Measurements from ENCODE around the gene ARHGEF40. TPM values are rescaled to one million over a fixed set of nuclear protein-coding genes. Genes with fewer than 3 reads are reported as not detected.

ARHGEF40 gene
- total RNA-seq, 4 donors from 2014 or later: 7.5 to 21.2 (median 14.4) TPM

DNA sequence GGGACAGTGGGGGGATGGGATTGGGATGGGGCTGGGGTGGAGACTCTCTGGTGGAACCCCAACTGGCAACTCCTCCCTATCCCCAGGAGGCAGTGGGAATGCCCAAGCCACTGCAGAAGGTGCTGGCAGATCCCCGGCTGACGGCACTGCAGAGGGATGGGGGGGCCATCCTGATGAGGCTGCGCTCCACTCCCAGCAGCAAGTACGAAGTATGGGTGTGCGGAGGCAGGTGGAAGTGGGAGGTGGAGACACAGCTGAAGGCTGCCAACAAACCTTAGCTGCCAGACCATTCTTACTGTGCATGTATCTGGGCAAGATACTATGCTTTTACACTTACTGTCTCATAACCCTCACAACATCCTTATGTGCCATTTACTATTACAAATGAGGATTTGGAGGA is 8.2 kb downstream of the ARHGEF40 start:
- WGBS, 2 donors: 82 to 91% methylated on average over 5 of the region's 5 CpGs
- no peak for DNase-seq (ENCODE audit: low spot score in 2 of 2)
- TF ChIP-seq, protein P1, sequence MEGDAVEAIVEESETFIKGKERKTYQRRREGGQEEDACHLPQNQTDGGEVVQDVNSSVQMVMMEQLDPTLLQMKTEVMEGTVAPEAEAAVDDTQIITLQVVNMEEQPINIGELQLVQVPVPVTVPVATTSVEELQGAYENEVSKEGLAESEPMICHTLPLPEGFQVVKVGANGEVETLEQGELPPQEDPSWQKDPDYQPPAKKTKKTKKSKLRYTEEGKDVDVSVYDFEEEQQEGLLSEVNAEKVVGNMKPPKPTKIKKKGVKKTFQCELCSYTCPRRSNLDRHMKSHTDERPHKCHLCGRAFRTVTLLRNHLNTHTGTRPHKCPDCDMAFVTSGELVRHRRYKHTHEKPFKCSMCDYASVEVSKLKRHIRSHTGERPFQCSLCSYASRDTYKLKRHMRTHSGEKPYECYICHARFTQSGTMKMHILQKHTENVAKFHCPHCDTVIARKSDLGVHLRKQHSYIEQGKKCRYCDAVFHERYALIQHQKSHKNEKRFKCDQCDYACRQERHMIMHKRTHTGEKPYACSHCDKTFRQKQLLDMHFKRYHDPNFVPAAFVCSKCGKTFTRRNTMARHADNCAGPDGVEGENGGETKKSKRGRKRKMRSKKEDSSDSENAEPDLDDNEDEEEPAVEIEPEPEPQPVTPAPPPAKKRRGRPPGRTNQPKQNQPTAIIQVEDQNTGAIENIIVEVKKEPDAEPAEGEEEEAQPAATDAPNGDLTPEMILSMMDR (IDR thresholded peaks at IDR 0.05): no peak
- TF ChIP-seq POLR2A (IDR thresholded peaks at IDR 0.05): no peak
- no peak overlapping the region for H3K4me3 ChIP-seq (ENCODE audit: low read depth, poor library complexity, severe bottlenecking)
- intact Hi-C loops (cut with DNase I; ENCODE audit: low total_unique reads): no loop called here

GRCh38 chr14:21078726-21079125 is 8.6 kb downstream of the ARHGEF40 start:
- no peak for TF ChIP-seq POLR2A (IDR thresholded peaks at IDR 0.05)
- TF ChIP-seq, protein P1 (IDR thresholded peaks at IDR 0.05): no peak
- intact Hi-C loops (cut with DNase I; ENCODE audit: low total_unique reads): no loop called here
- DNase-seq (ENCODE audit: low spot score in 2 of 2): no peak
- H3K4me3 ChIP-seq (ENCODE audit: low read depth, poor library complexity, severe bottlenecking): no peak overlapping the region
- 78 to 91% methylated on average over 10 of the region's 10 CpGs for WGBS, 2 donors

DNA sequence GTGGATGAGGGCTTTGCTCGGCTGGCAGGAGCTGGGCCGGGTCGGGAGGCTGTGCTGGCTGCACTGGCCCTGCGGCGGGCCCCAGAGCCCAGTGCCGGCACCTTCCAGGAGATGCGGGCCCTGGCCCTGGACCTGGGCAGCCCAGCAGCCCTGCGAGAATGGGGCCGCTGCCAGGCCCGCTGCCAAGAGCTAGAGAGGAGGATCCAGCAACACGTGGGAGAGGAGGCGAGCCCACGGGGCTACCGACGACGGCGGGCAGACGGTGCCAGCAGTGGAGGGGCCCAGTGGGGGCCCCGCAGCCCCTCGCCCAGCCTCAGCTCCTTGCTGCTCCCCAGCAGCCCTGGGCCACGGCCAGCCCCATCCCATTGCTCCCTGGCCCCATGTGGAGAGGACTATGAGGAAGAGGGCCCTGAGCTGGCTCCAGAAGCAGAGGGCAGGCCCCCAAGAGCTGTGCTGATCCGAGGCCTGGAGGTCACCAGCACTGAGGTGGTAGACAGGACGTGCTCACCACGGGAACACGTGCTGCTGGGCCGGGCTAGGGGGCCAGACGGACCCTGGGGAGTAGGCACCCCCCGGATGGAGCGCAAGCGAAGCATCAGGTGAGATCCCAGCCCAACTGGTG is 11.5 kb downstream of the ARHGEF40 start:
- DNase-seq (ENCODE audit: low spot score in 2 of 2): no peak
- no peak for TF ChIP-seq POLR2A (IDR thresholded peaks at IDR 0.05)
- TF ChIP-seq, protein P1 (IDR thresholded peaks at IDR 0.05): no peak
- intact Hi-C loops (cut with DNase I; ENCODE audit: low total_unique reads): no loop called here
- 87 to 97% methylated on average over 14 to 30 of the region's 30 CpGs for WGBS, 2 donors
- H3K4me3 ChIP-seq (ENCODE audit: low read depth, poor library complexity, severe bottlenecking): no peak overlapping the region

DNA sequence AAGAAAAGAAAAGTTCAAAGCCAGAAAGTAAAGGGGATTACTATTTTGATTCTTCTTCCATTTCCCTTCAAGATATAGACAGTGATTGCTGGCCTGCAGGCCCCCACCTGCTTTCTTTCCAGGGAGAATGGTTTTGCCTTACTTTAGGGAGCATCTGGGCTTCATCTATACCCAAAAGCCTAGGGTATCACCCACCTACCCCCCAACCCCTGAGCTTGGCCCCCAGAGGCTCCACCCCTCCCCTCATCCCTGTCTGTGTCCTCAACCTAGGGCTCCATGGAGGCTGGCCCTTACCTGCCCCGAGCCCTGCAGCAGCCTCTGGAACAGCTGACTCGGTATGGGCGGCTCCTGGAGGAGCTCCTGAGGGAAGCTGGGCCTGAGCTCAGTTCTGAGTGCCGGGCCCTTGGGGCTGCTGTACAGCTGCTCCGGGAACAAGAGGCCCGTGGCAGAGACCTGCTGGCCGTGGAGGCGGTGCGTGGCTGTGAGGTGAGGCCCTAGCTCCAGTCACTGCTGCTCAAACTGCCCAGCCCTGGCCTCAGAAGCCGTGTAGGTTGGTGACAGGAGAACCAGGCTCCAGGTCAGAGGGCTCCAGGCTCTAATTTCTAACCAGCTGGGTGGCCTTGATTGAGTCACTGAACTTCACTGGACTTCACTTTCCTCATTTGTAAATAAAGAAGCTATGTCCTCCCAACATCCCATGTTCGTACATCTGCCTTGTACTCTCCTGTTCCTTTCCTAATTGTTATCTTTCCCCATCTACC is 13.6 kb downstream of the ARHGEF40 start:
- WGBS, 2 donors: 65 to 68% methylated on average over 10 to 11 of the region's 11 CpGs
- TF ChIP-seq, protein P1 (IDR thresholded peaks at IDR 0.05): no peak
- intact Hi-C loops (cut with DNase I; ENCODE audit: low total_unique reads): no loop called here

DNA sequence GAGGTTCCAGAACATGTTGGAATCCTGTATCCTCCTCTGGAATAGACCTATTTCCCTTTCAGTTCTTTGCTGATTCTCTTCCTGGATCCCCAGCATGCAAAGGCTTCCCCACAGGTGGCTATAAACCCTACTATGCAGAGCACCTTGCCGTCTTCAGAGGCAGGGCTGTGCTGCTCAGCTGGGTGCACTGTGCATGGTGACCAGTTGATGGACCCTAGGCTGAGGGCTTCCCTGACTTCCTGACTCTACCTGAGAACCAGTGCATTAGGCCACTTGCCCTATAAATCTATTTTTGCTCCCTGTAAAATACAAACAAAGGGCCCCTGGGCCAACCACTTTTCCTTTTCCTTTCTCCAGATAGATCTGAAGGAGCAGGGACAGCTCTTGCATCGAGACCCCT is 14.3 kb downstream of the ARHGEF40 start:
- intact Hi-C loops (cut with DNase I; ENCODE audit: low total_unique reads): no loop called here
- DNase-seq (ENCODE audit: low spot score in 2 of 2): no peak
- 74 to 89% methylated on average over 2 of the region's 2 CpGs for WGBS, 2 donors

More for the DNA sequence above, 13.6 kb downstream of the ARHGEF40 start:
- no peak overlapping the region for H3K4me3 ChIP-seq (ENCODE audit: low read depth, poor library complexity, severe bottlenecking)
- no peak for DNase-seq (ENCODE audit: low spot score in 2 of 2)

More for the DNA sequence above, 14.3 kb downstream of the ARHGEF40 start:
- no peak overlapping the region for H3K4me3 ChIP-seq (ENCODE audit: low read depth, poor library complexity, severe bottlenecking)
- TF ChIP-seq, protein P1 (IDR thresholded peaks at IDR 0.05): no peak
- no peak for TF ChIP-seq POLR2A (IDR thresholded peaks at IDR 0.05)

All from lower leg skin (tissue), 4 donors.